Stimulated activated CD8-positive, alpha-beta memory T cell treated with anti-CD3 and anti-CD28 coated beads, Interleukin-2, amount 100 ng/mL, for 48 hours (primary cell): ENCODE results near the gene PRR20G.
"Not testable (repeated sequence)": the region's sequence is repeated elsewhere in the genome, so short reads cannot be mapped to it uniquely, and the experiment has no call there.

Experiments
- DNase-seq, 2 donors: peaks; one replicate each; pipeline ENCODE4 v3.0.0-alpha.2; 2020; ENCODE audit warnings: low read depth in 2 of 2

The PRR20G gene

GRCh38 chr3:127287840-127288239, at the start of gene PRR20G:
Gene PRR20G, minus strand, starts transcription at chr3:127288046. Its CDS starts 681 bp downstream, at chr3:127287365.
- DNase-seq, result no peak

- no peak for DNase-seq
Measured at GRCh38 chr3:127337001-127337400, 49.2 kb upstream of the PRR20G start.

- DNase-seq, result no peak
Measured at GRCh38 chr3:127336101-127336500, 48.3 kb upstream of the PRR20G start.

- no peak for DNase-seq
Measured at GRCh38 chr3:127330385-127330784, 42.5 kb upstream of the PRR20G start.

- no peak for DNase-seq
Measured at GRCh38 chr3:127329631-127330285, 41.9 kb upstream of the PRR20G start.

GRCh38 chr3:127328421-127328820, 40.6 kb upstream of the PRR20G start:
- no peak for DNase-seq

DNA sequence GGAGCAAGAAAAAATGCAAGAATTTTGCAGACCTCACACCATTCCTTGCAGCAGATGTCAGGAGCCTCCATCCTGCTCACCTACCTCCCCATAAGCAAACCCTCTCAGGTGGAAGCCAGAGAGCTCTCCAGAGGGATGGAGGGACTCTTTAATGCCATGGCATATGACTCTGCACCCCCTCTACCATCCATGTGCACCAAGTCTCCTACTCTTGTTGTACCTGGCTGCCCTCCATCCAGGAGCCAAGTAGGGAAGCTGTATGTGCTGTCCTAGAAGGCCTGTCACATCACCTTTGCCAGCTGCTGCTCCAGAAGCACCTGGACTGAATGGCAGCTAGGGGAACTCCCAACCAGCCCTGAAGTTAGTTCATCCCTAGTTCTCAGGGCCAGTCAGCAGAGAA, 38.5 kb upstream of the PRR20G start:
- DNase-seq, result no peak

- no peak for DNase-seq
Measured at GRCh38 chr3:127325629-127325961, 37.7 kb upstream of the PRR20G start.

- DNase-seq, result no peak
Measured at GRCh38 chr3:127324913-127325628, 37.2 kb upstream of the PRR20G start.

GRCh38 chr3:127324076-127324475, 36.2 kb upstream of the PRR20G start:
- DNase-seq, result no peak

DNA sequence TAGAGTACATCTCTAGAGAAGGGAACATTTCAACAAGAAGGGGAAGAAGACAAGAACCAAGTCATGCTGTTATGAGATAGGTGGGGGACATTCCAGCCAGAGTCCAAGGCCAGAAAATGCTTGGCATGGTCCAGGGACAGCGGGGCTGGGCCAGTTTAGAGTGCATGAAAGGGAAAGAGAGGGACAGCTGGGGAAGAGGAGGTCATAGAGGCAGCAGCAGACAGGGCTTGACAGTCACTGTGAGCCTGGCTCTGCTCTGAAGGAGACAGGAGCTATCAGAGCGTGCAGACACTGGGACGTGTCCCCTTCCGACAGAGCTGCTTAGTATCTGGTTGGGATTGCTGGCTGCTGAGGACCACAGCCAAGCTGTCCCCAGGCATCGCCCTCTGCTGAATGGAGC, 35.7 kb upstream of the PRR20G start:
- DNase-seq, result no peak

- no peak for DNase-seq
Measured at GRCh38 chr3:127321371-127321770, 33.5 kb upstream of the PRR20G start.

- no peak for DNase-seq
Measured at GRCh38 chr3:127320529-127321121, 32.8 kb upstream of the PRR20G start.

GRCh38 chr3:127316685-127317084, 28.8 kb upstream of the PRR20G start:
- no peak for DNase-seq

DNA sequence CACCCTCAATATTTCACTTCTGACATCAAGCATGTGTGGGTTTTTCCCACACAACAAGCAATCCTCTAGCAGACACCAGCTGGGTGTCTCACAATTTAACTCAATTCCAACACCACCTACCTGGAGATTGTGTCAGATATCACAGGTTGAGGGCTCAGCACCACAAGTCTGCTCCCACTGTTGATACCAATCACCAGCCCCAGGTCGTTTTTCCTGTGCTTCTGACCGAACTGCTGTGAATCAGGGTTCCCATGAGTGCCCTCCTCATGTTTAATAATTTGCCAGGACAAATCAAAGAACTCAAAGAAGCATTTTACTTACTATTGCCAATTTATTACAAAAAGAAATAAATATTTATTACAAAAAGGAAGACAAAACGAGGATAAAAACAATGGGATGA, 25.0 kb upstream of the PRR20G start:
- no peak for DNase-seq

DNA sequence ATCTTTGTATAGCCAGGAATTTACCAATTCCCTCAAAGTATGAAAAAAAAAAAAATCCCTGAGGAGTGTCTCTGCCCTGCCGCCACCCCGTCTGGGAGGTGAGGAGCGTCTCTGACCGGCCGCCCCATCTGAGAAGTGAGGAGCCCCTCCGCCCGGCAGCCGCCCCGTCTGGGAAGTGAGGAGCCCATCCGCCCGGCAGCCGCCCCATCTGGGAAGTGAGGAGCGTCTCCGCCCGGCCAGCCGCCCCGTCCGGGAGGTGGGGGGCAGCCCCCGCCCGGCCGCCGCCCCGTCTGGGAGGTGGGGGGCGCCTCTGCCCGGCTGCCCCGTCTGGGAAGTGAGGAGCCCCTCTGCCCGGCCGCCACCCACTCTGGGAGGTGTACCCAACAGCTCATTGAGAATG, 21.0 kb upstream of the PRR20G start:
- DNase-seq, result not testable (repeated sequence)

- no peak for DNase-seq
Measured at GRCh38 chr3:127307916-127308315, 20.1 kb upstream of the PRR20G start.

DNA sequence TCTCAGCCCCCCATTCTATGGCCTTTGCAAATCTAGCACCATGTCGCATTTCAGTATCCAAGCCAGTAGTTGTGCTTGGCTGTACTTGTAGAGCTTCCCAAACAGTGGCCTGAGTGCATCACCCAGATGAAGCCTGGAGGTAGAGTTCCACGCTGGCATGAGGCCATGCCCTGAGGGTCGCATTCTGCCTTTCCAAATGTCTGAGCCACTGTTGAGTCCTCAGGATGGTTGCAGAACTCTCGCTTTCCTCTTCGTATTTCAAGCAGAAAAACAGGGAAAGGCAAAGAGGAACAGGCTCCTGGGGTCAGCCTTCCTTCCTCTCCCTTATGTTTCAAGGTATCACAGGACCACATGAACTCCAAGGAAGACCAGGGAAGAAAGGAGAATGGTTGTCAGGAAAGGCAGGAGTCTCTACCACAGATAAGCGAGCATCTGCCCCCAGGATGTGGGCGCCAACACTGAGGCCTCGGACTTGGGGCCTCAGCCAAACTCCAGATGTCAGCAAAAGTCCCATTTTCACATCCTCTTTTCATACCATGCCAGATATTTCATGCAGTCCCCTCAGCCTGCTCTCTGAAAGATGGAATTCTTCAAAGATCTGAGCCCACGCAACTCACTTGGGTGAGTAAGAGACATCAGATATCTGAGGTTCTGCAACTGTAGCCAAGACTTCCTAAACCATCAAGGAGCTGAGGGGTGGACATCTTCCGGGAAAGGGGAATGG, 19.4 kb upstream of the PRR20G start:
- no peak for DNase-seq

DNA sequence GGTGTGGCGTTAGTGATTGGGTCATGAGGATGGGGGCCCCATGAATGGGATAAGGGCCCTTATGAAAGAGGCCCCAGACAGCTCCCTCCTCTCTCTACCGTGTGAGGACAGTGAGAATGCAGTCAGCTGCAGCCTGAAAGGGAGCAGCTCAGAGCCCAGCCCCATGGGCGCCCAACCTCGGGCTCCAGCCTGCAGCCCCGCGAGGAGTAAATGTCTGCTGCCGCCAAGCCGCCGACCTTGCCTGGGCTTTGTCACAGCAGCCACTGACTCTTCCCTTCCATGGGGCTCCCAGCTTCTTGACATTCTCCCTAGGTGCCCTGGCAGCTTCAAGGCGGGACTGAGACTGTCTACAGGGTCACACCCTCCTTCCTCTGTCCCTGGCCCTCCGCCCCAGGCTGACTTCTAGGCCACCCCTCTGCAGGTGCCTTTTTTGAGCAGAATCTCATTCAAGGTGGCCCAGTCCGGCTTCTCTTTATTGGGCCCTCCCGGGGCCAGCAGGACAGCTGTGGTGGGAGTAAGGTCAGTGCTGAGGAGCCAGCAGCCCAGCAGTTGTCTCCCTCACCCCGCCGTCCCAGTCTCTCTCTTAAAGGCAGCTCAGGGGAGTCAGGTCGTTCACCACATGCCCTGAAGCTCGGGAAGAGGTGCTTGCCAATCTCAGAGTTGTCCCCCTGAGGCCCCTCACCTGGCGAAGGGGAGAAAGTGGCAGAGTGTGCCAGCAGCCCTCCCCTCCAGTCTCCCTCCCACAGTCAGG, 18.7 kb upstream of the PRR20G start:
- no peak for DNase-seq

- no peak for DNase-seq
Measured at GRCh38 chr3:127305499-127306060, 17.7 kb upstream of the PRR20G start.

DNA sequence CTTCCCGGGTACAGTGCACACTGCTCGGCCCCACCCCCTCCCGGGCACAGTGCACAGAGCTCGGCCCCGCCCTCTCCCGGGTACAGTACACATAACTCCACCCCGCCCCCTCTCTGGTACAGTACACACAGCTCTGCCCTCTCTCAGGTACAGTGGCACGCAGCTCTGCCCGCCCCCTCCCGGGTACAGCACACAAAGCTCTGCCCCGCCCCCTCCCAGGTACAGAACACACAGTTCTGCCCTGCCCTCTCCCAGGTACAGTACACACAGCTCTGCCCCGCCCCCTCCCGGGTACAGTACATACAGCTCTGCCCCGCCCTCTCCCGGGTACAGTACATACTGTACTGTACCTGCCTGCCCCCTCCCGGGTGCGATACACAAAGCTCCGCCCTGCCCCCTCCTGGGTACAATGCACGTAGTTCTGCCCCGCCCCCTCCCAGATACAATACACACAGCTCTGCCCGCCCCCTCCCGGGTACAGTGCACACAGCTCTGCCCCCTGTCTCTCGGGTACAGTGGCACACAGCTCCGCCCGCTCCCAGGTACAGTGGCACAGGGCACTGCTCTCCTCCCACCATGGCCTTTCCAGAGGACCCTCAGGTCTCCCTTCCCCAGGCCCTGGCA, 16.4 kb upstream of the PRR20G start:
- no peak for DNase-seq
